DND-41 (cell line): Measurements from ENCODE around the gene LSG1.

ENCODE experiments used
- ATAC-seq: fragments of 200-7000 bp; cut with Tn5 transposase; 3 replicates; pipeline ENCODE4 v1.9.1; 2021; ENCODE audit warnings: low read depth; ENCODE audit not compliant: insufficient read depth
- DNase-seq: peaks from one replicate; pipeline ENCODE4 v3.0.0-alpha.2; 2020
- H2AFZ ChIP-seq: 2 replicates; pipeline ENCODE4 v1.6.0; 2012; ENCODE audit warnings: low read depth, low read length
- H3K27ac ChIP-seq: 2 replicates; pipeline ENCODE4 v1.5.1; 2012; ENCODE audit warnings: low read length, inconsistent platforms
- H3K27me3 ChIP-seq: fragments of 200-600 bp; sonication (generic); 2 replicates; pipeline ENCODE4 v1.6.0; 2012; ENCODE audit warnings: low read length, mild to moderate bottlenecking, inconsistent platforms; ENCODE audit not compliant: insufficient read depth, poor library complexity
- H3K36me3 ChIP-seq: 2 replicates; pipeline ENCODE4 v1.5.1; 2012; ENCODE audit warnings: low read length, inconsistent platforms; ENCODE audit not compliant: insufficient read depth
- H3K4me1 ChIP-seq: 2 replicates; pipeline ENCODE4 v1.5.1; 2012; ENCODE audit warnings: mild to moderate bottlenecking, low read length; ENCODE audit not compliant: insufficient read depth
- H3K4me2 ChIP-seq: 2 replicates; pipeline ENCODE4 v1.6.0; 2012; ENCODE audit warnings: mild to moderate bottlenecking, moderate library complexity, low read length, inconsistent platforms; ENCODE audit not compliant: insufficient read depth
- H3K4me3 ChIP-seq, 2 experiments: fragments of 200-600 bp in 1 of 2; shearing (Covaris generic) in 1 of 2; 2 replicates each; pipeline ENCODE4 v1.5.1; 2012 to 2016; ENCODE audit warnings: inconsistent platforms in 2 of 2, low read length in 2 of 2, mild to moderate bottlenecking in 2 of 2, low read depth in 1 of 2, moderate library complexity in 1 of 2
- H3K79me2 ChIP-seq: 2 replicates; pipeline ENCODE4 v1.6.0; 2012; ENCODE audit warnings: low read length, inconsistent platforms; ENCODE audit not compliant: insufficient read depth
- H3K9ac ChIP-seq: 2 replicates; pipeline ENCODE4 v1.6.0; 2012; ENCODE audit warnings: low read depth, mild to moderate bottlenecking, inconsistent platforms, low read length, moderate library complexity
- H3K9me3 ChIP-seq: 2 replicates; pipeline ENCODE4 v1.5.1; 2012; ENCODE audit warnings: low read length, moderate library complexity, mild to moderate bottlenecking, inconsistent platforms; ENCODE audit not compliant: insufficient read depth, severe bottlenecking
- H4K20me1 ChIP-seq: 2 replicates; pipeline ENCODE4 v1.6.0; 2012; ENCODE audit warnings: low read length; ENCODE audit not compliant: insufficient read depth
- CTCF ChIP-seq: IDR thresholded peaks from 2 replicates; pipeline ENCODE4 v1.5.1; 2012; ENCODE audit warnings: borderline replicate concordance, low read length, moderate library complexity, mild to moderate bottlenecking; ENCODE audit not compliant: poor library complexity, severe bottlenecking; ENCODE audit errors: extremely low read depth
- EZH2 ChIP-seq: IDR thresholded peaks from 3 replicates; pipeline ENCODE4 v1.6.1; 2012; ENCODE audit warnings: borderline replicate concordance, low read depth, mild to moderate bottlenecking, moderate library complexity, low read length, inconsistent platforms; ENCODE audit not compliant: severe bottlenecking

Gene LSG1

GRCh38 chr3:194675680-194676079 is 3.7 kb upstream of the LSG1 start:
- ATAC-seq (no peak), DNase-seq (no peak)
- Histone ChIP-seq H4K20me1 (peaks cover 5% of the 10 kb centered on the region; the same call in 1 of the 2 replicates), H3K9ac (no peak overlapping the region), H3K4me1 (peaks cover 14% of the 10 kb centered on the region), H3K79me2 (peaks cover 14% of the 10 kb centered on the region), H3K9me3 (no peaks in the 10 kb centered on the region), H2AFZ (no peak overlapping the region), H3K4me2 (no peak overlapping the region), H3K27me3 (no peaks in the 10 kb centered on the region), H3K27ac (no peak overlapping the region), H3K4me3 (no peak overlapping the region), H3K36me3 (no peaks in the 10 kb centered on the region; the same call in 1 of the 2 replicates)
- TF ChIP-seq CTCF (no peak), EZH2 (no peak)

- no peak overlapping the region for H2AFZ ChIP-seq
- no peak overlapping the region for H3K4me2 ChIP-seq
- H3K9ac ChIP-seq, result no peak overlapping the region
Measured at GRCh38 chr3:194675081-194675640, 3.2 kb upstream of the LSG1 start.

GRCh38 chr3:194673761-194674160 is 1.8 kb upstream of the LSG1 start:
- DNase-seq, result no peak
- Histone ChIP-seq H3K79me2 (peaks cover 33% of the 10 kb centered on the region), H2AFZ (no peak overlapping the region), H4K20me1 (peaks cover 14% of the 10 kb centered on the region), H3K27ac (no peak overlapping the region), H3K9ac (no peak overlapping the region), H3K4me2 (no peak overlapping the region), H3K27me3 (no peaks in the 10 kb centered on the region), H3K4me1 (peaks cover 24% of the 10 kb centered on the region), H3K4me3 (no peak overlapping the region), H3K36me3 (peaks cover 13% of the 10 kb centered on the region), H3K9me3 (no peaks in the 10 kb centered on the region)
- TF ChIP-seq EZH2 (no peak), CTCF (no peak)
- no peak for ATAC-seq

More at GRCh38 chr3:194675081-194675640, 3.2 kb upstream of the LSG1 start:
- Histone ChIP-seq H3K27me3 (no peaks in the 10 kb centered on the region), H3K36me3 (no peaks in the 10 kb centered on the region; the same call in 1 of the 2 replicates), H3K4me1 (peaks cover 19% of the 10 kb centered on the region), H3K79me2 (peaks cover 19% of the 10 kb centered on the region), H3K4me3 (no peak overlapping the region), H3K27ac (no peak overlapping the region), H4K20me1 (peaks cover 8% of the 10 kb centered on the region; the same call in 1 of the 2 replicates), H3K9me3 (no peaks in the 10 kb centered on the region)
- DNase-seq (no peak), ATAC-seq (no peak)
- TF ChIP-seq EZH2 (no peak), CTCF (no peak)
